GM18502 (cell line): ENCODE data around the gene GPR89A.
"Not testable (repeated sequence)": the region's sequence is repeated elsewhere in the genome, so short reads cannot be mapped to it uniquely, and the experiment has no call there.

Source experiments
- ATAC-seq: cut with Tn5 transposase; IDR thresholded peaks from one replicate; pipeline ENCODE4 v1.9.1; 2021; ENCODE audit warnings: mild to moderate bottlenecking; ENCODE audit not compliant: unreplicated experiment, poor library complexity

GPR89A gene

DNA sequence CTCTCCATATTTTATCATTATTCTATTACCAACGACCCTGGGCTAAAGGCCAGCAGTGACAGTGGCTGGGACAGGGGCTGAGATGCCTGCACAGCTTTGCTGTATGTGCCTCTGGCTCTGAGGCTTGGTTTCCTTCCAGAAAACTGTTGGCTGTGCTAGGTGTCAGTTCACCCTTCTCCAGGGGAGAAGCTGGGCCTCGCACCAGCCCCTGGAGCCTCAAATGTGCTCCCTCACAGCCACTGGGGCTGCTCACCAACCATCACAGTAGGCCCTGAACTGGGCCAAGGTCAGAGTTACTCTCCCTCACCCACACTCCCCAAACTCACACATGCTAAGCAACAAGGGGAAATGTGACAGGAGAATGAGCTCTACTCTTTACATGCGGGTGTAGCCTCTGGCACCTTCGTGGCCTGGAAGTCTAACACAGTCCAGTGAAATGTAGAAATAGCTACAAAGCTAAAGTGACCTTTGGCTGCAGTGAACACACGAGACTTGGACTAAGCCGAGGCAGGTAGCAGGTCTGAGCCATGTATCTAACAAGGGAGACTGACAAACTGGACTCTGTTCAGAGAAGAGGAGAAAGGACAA is 106.8 kb downstream of the GPR89A start:
- ATAC-seq, result no peak

DNA sequence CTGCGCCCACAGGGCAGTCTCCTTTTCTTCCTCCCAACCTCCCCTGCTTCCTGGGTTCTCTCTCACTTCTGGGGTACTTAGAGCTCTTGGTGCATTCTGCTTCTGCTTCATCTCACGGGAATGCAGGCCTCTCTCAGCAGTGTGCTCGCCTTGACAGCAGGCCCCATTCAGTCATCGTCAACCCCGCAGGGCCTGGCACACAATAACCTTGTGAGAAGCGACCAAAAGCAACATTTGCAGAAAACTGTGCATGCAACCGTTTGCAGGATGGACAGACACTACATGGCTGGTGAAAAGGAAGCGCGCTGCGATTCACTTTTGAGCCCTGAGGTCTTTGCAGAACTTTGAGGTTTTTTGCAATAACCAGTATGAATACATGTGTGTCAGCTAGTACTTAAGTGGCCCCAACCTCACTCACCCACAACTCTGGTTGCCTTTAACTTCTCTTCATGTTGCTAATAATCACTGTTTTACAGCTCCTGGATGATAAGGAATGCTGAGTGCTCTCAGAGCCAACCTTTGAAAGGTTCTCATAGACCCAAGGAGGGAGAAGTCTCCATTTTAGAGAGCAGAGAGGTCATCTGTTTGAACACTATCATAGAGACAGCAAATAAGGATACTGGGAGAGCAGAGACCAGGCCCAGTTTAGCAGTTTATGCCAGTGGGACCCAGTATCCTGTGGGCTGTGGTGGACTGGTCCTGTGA is 109.0 kb downstream of the GPR89A start:
- ATAC-seq, result no peak

DNA sequence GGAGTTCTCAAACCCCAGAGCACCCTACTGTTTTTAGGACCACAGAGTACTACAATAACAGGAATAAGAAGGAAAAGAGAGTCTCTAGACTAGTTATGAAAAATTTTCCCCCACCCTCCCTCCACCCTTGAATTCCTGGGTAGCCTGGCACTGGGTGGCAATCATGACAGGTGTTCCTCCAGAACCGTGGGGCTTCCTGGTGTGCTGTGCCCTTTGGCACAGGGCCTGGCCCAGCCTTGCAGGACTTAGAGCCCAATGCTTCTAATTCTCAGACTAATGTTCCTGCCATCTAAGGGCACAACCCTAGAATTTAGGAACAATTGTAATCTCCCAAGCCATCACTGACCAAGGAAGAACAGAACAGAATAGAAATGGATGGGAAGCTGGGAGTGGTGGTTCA is 110.0 kb downstream of the GPR89A start:
- no peak for ATAC-seq

DNA sequence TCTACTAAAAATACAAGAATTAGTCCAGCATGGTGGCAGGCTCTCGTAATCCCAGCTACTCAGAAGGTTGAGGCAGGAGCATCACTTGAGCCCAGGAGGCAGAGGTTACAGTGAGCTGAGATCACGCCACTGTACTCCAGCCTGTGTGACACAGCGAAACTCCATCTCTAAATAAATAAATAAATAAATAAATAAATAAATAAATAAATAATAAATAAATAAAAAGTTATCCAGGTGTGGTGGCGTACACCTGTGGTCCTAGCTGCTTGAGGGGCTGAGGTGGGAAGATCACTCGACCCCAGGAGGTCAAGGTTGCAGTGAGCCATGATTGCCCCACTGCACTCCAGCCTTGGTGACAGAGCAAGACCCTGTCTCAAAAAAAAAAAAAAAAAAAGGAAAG is 110.7 kb downstream of the GPR89A start:
- not testable (repeated sequence) for ATAC-seq

DNA sequence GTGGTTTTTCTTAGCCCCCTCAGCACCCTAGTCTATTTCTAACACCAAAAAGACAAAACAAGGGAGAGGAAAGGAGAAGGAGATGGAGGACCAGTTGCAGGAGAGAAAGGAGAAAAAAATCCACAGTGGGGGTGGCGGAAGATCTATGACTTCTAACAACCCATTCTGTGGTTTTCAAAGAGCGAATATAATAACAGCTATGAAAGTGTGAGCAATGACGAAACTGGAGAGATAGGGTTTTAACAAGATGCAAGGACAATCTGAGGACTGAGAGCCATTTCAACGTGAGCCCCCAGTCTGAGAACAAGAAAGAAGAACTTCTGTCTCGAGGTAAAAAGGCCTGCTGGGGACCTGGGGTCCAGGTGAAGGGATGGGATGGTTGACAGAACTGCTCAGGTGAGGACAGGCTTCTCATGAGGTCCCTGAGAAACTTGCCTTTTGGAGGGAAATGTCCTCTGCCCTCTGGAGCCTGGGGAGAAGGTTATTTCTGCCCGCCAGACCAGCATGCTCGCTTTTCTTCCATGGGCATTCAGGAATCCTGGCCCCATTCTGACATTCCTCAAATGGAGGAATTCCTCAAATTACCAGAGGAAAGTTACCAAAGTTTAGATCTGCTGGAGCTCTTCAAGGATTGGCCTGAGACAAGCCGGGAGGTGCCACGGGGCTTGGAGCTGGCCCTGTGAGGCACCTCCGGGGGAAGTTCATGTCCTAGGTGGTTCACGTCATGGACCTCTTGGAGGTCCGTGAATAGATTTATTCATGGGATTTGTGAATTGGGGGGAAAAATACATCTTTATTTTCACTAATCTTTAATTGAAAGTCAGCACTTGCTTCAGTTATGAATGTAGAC is 111.7 kb downstream of the GPR89A start, which contains the start of gene CD160:
CD160 (plus strand) TSS at position 270 of the 850 bp plus-strand sequence. CDS start 8,829 bp downstream, outside the sequence.
- ATAC-seq, result no peak
